Coronary artery (tissue), 2 donors: ENCODE data around the gene RPH3AL.

ENCODE experiments used
- DNase-seq: peaks from one replicate; pipeline ENCODE4 v3.0.0-alpha.2; 2017; ENCODE audit warnings: low spot score
- H3K27ac ChIP-seq, 2 donors: fragments of 200-600 bp; sonication (generic); one replicate each; pipeline ENCODE4 v1.5.1; 2016 to 2019
- H3K4me3 ChIP-seq: fragments of 200-600 bp; sonication (generic); 2 replicates; pipeline ENCODE4 v1.5.1; 2016; ENCODE audit warnings: mild to moderate bottlenecking, moderate library complexity
- TF ChIP-seq, protein P1 (sequence below): fragments of 200-600 bp; sonication (generic); IDR thresholded peaks from one replicate; pipeline ENCODE4 v1.5.1; 2019; ENCODE audit warnings: antibody characterized with exemption

The RPH3AL gene

DNA sequence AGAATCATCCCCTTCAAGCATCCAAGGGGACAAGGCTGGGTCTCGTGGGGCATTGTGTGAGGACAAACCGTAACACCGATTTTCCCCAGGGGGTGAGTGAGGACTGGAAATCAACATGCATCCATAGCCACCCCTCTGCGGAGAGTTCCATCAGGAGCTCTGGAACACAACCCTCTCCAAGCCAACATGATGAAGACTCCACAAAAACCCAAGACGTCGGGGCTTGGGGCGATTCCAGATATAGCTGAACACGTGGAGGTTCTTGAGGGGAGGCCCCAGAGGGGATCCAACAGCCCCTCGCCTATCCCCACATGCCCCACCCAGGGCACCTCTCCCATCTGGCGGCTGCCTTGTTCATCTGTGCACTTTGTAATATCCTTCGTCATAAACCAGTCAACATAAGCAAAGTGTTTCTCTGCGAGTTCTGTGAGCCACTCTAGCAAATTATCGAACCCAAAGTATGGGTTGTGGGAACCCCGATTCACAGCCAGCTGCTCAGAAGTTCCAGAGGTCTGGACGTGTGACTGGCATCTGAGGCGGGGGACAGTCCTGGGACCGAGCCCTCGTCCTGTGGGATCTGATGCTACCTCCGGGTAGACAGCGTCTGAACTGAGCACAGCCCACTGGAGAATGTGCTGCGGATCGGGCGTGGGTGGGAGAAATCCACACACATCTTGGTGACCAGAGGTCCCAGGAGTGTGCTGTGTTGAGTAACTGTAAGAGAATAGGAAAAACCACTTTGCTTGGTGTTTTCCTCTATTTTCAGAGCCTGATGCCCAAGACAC lies 55.5 kb downstream of the RPH3AL start:
- H3K27ac ChIP-seq, result no peak overlapping the region
- no peak for DNase-seq
- TF ChIP-seq, protein P1, sequence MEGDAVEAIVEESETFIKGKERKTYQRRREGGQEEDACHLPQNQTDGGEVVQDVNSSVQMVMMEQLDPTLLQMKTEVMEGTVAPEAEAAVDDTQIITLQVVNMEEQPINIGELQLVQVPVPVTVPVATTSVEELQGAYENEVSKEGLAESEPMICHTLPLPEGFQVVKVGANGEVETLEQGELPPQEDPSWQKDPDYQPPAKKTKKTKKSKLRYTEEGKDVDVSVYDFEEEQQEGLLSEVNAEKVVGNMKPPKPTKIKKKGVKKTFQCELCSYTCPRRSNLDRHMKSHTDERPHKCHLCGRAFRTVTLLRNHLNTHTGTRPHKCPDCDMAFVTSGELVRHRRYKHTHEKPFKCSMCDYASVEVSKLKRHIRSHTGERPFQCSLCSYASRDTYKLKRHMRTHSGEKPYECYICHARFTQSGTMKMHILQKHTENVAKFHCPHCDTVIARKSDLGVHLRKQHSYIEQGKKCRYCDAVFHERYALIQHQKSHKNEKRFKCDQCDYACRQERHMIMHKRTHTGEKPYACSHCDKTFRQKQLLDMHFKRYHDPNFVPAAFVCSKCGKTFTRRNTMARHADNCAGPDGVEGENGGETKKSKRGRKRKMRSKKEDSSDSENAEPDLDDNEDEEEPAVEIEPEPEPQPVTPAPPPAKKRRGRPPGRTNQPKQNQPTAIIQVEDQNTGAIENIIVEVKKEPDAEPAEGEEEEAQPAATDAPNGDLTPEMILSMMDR, result no peak
- no peak overlapping the region for H3K4me3 ChIP-seq

- no peak overlapping the region for H3K4me3 ChIP-seq
- H3K27ac ChIP-seq, result no peak overlapping the region
- TF ChIP-seq, protein P1, result no peak
- no peak for DNase-seq
These were observed 56.2 kb downstream of the RPH3AL start for GRCh38 chr17:296379-296778.

DNA sequence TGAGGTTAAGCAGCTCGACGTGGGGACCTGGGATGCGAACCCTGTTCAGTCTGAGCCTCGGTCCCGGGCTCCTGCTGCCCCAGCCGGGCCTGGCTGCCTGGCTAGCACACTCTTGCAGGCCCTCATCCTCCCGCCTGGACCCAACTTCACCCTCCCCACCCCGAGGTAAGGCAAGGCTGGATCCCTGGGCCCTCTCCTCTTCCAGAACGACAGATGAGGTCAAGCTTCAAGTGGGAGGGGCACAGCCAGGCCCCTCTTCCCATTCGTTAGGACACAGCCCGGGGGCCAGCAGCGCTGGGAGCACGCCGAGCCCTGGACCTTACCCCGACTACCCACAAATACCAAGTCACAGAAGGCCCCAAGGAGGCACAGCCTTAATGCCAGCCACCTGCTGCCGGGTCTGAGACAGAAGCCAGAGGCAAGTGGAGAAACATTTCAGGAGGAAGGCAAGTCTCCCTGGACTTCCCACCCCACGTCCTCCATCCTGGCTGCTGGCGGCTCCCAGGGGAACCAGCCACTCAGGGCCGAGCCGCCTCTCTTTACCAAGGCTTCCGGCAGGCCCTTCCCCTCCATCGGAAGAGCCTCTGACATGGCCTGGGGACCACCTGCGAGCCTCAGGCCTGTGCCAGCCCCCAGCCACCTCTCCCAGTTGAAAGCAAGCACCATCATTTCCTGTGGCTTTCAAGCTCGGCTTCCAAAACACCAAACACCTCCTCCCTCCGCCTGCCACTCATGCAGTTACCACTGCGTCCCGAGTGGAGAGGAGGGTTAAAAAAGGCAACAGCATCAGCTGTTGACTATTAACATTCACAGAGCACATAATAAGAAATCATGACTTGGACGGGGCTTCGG lies 59.9 kb downstream of the RPH3AL start:
- H3K4me3 ChIP-seq, result no peak overlapping the region
- H3K27ac ChIP-seq, result no peak overlapping the region
- TF ChIP-seq, protein P1, result no peak
- DNase-seq, result no peak

DNA sequence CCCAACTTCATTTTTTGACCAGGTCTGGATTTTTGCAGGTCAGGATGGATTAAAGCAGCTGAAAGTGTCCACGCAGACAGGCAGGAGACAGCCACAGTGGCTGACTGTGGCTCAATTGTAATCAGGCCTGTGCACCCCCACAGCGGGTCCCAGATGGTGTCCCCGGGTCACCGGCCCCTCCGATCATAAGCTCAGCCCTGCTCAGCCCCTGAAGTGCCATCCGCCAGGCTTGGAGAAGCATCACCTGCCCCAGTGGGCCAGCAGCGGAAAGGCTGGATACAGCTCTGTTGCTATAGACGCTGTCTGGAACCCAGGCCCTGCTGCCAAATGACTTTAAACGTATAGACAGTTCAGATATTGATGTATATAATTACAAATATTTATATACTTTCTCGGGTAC lies 60.6 kb downstream of the RPH3AL start:
- no peak overlapping the region for H3K27ac ChIP-seq
- no peak for DNase-seq
- TF ChIP-seq, protein P1, result no peak
- no peak overlapping the region for H3K4me3 ChIP-seq

DNA sequence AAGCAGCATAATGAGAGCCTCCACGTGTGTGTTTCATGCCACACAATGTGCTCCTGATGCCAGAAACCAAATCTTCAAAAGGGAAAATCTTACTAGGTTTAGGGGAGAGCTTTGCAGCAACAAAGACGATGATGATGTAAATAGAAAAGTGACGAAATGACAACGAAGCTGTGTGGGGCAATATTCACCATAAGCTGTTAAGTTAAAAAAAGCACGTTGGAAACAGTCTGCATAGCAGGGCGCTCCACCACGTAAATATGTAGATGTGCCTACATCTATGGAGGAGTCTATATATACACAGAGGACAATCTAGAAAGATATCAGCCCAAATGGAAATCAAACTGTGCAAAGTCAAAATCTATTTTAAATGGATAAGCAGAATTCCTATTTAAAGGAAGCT lies 61.0 kb downstream of the RPH3AL start:
- no peak for DNase-seq
- Histone ChIP-seq H3K4me3 (no peak overlapping the region), H3K27ac (no peak overlapping the region)
- TF ChIP-seq, protein P1, result no peak

DNA sequence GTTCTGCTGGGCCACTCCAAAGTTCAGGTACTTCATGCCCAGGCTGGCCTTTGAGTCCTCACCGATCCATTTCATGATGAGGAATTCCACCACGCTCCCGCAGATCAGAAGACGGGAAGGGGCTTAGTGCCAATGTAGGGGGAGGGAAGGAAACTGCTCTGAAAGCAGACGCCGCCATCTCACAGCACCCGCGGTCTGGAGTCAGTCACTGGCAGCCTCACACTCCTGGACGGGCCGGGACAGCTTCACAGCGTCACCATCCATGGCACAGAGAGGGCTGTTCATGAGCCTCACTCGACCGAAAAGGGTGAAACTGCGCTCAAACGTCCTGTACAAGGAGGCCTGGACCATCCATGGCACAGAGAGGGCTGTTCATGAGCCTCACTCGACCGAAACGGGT lies 62.0 kb downstream of the RPH3AL start:
- DNase-seq, result no peak
- no peak overlapping the region for H3K27ac ChIP-seq
- no peak overlapping the region for H3K4me3 ChIP-seq
- TF ChIP-seq, protein P1, result no peak
